Suppressor macrophage (primary cell): Measurements from ENCODE around the gene PPP1R3F.

Experiments
- DNase-seq, 4 experiments: peaks; one replicate each; pipeline ENCODE4 v3.0.0-alpha.2; 2020 to 2022
- total RNA-seq, 17 experiments: gene quantifications; one replicate each; lab custom pipeline; 2026; ENCODE audit warnings: mixed read lengths in 6 of 17, inconsistent platforms in 3 of 17; lab: John Stamatoyannopoulos, UW

The PPP1R3F gene, protein sequence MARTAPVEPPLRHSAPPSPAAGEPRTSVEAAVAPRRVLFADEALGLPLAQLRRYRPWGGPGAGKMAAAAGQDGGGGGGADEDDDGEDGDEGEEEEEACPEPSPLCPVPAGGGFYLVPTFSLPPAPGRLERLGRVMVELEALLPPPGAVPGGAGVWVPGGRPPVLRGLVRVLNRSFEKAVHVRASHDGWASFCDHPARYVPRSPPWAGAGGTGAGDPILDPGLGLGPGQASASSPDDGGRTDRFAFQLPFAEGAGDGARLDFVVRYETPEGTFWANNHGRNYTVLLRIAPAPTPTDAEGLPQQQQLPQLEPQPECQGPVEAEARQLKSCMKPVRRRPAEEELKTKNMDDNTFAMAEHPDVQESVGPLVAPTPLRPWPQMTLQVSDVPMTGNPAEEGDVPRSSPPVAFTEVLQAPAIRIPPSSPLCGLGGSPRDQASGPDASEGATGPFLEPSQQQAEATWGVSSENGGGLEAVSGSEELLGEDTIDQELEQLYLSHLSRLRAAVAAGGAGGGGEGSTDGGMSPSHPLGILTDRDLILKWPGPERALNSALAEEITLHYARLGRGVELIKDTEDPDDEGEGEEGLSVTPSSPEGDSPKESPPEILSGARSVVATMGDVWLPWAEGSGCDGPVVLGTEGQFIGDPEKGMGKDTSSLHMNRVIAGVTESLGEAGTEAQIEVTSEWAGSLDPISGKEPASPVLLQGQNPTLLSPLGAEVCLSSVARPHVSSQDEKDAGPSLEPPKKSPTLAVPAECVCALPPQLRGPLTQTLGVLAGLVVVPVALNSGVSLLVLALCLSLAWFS
- total RNA-seq, result 0.84 to 6.2 (median 1.9) reads per million in 17 experiments

DNA sequence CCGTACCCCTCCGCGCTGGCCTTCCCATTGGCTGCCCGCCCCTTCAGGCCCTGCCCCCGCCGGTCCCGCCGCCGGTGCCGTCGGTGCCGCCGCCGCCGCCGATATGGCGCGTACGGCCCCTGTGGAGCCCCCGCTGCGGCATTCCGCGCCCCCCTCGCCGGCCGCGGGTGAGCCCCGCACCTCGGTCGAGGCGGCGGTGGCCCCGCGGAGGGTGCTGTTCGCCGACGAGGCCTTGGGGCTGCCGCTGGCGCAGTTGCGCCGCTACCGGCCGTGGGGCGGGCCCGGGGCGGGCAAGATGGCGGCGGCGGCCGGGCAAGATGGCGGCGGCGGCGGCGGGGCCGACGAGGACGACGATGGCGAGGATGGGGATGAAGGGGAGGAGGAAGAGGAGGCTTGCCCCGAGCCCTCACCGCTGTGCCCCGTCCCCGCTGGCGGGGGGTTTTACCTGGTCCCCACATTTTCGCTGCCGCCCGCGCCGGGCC is at the start of gene PPP1R3F:
Gene PPP1R3F, plus strand, starts transcription at position 27 of the 482 bp plus-strand sequence. Its CDS starts 77 bp downstream, at position 104.
- peak in 1 of 4 experiments; percentile 96 for DNase-seq

DNA sequence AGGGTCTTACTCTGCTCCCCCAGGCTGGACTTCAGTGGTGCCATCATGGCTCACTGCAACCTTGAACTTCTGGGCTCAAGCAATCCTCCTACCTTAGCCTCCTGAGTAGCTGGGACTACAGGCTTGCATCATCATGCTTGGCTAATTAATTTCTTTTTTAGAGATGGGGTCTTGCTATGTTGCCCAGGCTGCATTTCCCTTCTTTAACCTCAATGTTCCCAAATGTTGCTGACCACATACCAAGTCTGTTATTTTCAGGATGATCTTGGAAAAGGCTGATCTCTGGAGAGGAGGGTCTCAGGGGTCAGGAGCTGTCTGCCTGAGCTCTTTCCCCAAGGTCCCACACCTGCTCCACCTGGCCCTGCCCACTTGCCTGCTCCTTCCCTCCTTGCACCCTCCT is 49.5 kb upstream of the PPP1R3F start:
- DNase-seq, result no peak

DNA sequence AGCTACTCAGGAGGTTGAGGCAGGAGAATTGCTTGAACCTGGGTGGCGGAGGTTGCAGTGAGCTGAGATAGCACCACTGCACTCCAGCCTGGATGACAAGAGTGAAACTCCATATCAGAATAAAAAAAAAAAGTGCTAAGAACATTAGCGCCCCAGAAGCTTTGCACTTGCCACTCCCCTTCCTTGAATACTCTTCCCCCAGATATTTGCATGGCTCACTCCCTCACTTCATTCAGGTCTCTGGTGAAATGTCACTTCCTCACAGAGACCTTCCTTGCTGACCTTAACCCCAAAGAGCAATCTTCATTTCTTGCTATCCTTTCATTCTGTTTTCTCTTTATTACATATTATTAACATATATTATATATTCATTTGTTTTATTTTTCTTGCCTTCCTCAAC is 47.7 kb upstream of the PPP1R3F start:
- DNase-seq, result no peak

DNA sequence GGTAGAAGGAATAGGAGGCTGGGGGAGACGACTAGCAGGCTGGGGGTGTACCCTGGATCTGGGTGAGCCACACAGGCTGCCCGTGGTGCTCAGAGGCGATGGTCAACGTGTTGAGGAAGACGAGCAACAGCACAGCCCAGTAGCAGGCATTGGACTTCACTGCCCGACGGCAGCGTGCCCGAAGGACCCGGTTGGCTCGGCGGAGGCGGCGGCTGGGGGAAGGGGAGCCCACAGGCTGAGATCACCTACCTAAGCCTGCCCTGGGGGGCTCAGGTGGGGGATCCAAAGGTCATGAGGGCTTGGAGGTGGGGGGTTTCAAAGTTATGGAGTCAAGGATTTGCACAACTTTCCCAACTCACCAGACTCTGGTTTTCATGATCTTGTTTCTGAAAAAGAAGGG is 43.7 kb upstream of the PPP1R3F start:
- DNase-seq, result no peak

DNA sequence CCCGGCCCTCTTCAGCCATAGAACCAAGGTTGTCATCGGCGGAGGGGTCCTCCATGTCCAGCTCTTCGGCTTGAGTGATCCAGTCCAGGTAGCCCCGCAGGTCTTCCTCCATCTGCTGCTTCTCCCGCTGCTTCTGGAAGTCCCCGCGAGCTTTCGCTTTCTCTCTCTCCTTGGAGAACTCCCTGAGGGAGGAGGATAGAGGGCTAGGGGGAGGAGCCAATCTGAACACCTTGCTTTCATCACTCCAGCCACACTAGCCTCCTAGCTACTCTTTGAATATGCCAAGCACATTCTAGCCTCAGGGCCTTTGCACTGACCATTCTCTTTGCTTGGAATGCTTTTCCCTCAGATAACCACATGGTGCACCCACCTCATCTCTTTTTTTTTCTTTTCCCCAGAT is 42.6 kb upstream of the PPP1R3F start:
- no peak for DNase-seq

DNA sequence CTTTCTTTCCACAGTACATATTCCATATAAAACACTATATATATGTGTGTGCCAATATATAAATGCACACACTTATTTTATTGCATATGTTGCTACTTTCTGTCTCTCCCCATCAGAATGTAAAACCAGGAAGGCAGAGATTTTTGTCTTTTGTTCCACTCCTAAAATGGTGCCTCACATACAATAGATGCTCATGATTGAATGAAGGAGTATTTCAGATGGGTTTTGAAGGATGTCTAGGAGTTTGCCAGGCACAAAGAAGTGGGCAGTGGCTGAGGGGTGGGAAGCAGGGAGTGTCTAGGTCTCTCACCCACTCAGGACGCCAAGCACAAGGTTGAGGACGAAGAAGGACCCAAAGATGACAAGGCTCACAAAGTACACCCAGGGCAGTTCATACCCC is 41.9 kb upstream of the PPP1R3F start:
- DNase-seq, result no peak

DNA sequence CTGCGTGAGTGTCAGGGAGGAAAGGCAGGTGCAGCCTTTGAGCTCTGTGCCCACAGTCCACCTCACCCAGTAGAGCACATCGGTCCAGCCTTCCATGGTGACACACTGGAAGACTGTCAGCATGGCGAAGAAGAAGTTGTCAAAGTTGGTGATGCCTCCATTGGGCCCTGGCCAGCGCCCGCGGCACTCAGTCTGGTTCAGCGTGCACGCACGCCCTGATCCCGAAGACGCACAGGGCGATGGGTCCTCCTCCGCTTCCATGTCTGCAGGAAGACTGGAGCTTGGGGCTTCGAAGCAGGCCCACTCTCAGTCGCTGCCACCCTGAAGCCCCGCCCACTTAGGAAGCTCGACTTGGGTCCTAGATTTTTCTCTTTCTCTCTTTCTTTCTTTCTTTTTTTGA is 41.4 kb upstream of the PPP1R3F start:
- no peak for DNase-seq

DNA sequence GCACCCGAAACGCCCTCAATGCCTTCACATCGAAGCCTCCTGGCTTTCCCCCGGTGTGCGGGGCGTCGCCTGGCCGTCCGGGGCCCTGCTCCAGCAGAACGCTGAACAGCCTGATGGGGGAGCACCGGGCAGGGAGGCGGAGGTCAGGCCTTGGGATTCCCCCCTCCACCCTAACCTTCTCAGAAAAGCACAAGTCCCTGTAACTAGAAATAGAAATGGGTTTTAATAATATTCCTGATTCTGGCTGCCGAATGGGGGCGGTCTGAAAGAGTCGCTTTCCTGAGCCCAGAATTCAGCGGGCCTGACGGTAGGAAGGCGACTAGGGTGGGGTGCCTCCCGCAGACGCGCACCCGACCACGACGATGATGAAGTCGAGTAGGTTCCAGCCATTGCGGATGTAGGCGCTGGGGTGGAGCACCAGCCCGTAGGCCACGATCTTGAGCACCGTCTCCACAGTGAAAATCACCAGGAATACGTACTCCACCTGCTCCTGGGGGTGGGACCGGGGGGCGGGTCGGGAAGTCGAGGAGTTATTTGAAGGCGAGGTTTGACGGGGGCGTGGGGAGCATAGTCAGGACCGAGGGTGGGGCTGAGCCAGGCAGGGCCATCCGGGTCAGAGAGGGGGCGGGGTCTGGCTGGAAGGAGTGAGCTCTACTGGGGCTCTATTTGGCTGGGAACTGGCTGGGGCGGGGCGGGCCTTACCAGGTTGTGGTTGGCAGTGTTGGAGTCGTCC is 38.9 kb upstream of the PPP1R3F start:
- DNase-seq, result peak; percentile 43 to 76 (median 52)

DNA sequence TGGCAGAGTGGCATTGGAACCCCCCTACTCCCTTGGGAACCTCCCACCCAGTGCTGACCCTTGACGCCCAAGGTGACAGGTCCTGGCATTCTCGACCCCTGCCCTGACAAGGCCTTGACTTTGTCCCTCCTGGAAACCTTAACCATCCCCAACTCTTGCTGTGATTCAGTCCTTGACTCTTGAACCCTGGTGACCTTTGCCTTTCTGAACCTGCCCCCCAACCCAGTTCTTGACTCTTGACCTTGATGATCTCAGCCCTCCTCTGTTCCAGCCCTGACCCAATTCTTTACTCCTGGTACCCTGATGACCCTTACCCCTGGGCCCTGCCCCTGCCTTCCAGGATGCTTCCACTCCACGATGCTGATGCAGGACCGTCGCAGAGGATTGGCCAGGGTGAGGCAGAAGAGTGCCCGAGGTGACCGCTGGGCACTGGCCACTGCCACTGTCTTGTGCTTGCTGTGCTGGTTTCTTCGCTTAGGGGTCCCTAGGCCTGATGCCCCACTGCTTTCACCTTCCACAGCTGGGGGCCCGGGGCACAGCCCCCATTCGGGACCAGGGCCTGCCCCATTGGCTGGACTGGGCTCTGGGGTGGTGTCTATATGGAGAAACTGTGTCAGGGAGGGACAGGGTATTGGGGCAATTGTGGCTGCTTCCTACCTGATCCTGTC is 38.1 kb upstream of the PPP1R3F start:
- no peak for DNase-seq

DNA sequence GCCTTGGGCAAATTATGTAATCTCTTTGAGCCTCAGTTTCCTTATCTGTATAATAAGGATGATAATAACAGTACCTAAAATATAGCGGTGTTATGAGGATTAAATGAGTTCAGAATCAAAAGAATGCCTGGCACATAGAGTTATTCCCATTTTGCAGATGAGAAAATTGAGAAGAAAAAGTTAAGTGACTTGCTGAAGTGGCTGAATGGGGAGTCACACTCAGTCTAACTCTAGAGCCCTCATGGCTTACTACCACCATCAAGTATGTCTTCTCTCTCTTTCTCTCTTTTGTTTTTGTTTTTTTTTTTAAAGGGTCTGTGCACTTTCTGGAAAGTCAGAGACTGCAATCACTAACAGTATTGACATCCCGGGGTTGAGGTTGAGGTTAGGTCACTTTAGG is 37.1 kb upstream of the PPP1R3F start:
- DNase-seq, result no peak

DNA sequence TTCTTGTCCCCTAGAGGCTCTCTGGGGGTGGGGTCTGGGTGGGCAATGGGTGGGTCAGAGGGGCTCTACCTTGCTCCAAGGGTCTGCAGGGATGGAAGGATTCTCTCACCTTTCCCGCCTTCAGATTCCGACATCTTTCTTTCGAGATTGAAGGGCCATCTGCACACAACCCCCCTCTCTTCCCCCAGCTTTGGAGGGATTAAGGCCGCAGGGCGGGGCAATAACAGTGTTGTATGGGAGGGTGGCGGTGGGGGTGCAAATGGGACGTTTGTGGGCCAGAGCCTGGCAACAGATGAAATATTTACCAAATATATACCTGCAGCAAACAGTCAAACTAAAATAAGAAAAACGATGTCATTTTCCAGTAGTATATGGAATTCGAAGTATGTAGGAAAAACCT is 36.4 kb upstream of the PPP1R3F start, which contains the start of gene CACNA1F:
Gene CACNA1F, minus strand, starts transcription at position 165 of the 400 bp plus-strand sequence. Its CDS starts 31 bp downstream, at position 134.
- no peak for DNase-seq

DNA sequence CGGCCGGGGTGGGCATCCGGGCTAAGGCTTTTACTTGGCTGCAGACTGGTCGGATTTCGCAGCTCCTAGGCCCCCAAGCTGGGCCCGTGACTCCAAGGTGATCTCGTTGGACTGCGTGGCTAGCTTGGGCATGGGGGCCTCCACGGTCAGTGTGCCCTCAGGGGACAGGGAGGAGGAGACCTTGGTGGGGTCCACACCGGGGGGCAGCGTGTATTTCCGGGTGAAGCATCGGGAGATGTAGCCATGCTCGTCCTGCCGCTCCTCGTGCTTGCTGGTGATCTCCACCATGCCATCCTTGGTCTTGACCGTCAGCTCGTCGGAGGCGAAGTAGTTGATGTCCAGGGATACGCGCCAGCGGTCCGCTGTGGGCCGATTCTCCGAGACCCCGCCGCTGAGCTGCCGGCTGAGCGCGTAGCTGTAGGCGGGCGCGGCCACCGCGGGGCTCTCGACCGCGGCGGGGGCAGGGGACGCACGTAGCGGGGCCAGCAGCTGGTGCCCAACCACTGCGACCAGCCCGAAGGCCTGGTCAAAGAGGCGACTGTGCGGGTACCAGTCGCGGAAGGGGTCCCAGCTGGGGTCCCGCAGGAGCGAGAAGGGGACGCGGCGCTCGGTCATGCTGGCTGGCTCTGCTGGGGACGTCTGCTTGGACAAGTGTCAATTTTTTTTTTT is 35.6 kb upstream of the PPP1R3F start:
- no peak for DNase-seq

DNA sequence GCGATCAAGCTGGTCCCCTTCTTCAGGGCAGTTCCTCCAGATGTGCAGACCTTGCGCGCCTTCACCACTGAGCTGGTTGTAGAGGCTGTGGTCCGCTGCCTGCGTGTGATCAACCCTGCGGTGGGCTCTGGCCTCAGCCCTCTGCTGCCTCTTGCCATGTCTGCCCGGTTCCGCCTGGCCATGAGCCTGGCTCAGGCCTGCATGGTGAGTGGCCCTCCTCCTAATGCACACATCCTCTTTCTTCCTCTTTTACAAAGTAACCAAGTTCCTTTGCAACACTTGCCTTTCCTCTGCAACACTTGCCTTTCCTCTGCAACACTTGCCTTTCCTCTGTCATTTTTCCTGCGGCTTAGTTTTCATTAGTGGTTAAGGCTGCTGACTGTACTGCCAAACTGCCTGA is 32.5 kb upstream of the PPP1R3F start:
- DNase-seq, result peak; percentile 67 to 84 (median 82)

DNA sequence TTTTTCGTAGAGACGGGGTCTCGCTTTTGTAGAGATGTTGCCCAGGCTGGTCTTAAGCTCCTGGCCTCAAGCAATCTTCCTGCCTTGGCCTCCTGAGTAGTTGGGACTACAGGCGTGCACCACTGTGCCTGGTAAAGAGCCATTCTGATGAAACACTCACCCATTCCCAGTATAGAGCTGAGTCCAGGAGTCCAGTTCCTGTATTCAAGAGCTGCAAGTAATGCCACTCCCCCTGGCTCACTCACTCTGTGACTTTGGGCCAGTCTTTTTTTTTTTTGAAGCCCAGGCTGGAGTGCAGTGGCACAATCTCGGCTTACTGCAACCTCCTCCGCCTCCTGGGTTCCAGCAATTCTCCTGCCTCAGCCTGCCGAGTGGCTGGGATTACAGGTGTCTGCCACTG is 30.9 kb upstream of the PPP1R3F start:
- peak; percentile 11 to 38 (median 33) for DNase-seq

DNA sequence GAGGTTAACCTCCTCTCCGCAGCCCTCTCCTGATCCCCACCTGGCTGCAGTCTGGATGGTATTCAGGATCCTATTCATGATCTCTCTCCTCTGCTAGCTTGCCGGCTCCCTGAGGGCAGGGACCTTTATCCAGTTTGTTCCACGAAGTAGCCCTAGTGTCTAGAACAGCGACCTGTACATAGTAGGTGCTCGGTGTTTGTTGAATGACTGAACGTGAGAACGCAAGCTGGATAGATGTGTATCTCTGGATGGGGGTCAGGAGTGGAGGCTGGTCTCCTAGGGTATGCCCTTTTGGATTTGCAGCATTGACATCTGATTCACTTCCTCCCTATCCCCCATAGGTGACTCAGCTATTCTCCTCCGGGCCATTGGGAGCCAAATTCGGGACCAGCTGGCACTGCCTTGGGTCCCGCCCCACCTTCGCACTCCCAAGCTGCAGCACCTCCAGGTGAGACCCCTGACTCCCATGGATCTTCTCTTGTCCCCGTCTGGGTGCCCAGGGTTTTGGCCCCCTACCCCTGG is 27.0 kb upstream of the PPP1R3F start:
- DNase-seq, result no peak

DNA sequence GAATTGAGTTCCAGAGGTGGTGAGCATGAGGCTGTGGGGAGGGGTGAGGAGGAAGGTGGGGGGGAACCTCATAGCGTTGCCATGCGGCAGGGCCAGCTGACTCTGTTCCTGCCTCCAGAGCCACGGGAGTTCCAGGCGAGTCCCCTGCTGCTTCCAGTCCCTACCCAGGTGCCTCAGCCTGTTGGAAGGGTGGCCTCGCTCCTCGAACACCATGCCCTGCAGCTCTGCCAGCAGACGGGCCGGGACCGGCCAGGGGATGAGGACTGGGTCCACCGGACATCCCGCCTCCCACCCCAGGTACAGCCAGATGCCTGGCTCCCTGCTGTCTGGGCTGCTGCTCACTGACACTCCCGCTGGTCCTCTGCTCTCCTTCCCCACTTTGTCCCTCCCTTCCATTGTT is 26.4 kb upstream of the PPP1R3F start:
- no peak for DNase-seq

DNA sequence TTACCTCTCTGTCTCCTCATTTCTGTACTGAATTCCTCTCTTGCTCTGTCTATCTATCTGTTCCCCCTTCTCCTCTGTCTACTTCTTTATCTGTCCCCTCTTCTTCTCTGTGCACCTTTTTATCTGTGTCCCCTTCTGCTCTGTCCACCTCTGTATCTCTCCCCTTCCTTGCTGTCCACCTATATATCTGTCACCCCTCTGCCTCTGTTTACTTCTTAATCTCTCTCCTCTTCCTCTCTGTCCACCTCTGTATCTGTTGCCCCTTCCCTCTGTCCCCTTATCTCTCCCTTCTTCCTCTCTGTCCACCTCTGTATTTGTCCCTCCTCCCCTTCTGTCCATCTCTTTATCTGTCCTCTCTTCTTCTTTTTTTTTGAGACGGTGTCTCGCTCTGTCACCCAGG is 25.4 kb upstream of the PPP1R3F start:
- DNase-seq, result no peak

DNA sequence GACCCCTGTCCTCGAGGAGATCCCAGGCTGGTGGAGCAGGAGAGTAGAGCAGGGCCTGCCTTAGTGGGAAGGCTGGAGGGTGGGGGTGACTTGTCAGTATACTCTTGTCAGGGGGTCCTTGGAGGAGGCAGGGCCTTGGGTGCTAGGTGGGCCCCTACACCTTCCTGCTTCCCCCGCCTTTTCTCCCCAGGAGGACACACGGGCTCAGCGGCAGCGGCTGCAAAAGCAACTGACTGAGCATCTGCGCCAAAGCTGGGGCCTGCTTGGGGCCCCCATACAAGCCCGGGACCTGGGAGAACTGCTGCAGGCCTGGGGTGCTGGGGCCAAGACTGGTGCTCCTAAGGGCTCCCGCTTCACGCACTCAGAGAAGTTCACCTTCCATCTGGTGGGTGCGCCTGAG is 23.1 kb upstream of the PPP1R3F start:
- no peak for DNase-seq

DNA sequence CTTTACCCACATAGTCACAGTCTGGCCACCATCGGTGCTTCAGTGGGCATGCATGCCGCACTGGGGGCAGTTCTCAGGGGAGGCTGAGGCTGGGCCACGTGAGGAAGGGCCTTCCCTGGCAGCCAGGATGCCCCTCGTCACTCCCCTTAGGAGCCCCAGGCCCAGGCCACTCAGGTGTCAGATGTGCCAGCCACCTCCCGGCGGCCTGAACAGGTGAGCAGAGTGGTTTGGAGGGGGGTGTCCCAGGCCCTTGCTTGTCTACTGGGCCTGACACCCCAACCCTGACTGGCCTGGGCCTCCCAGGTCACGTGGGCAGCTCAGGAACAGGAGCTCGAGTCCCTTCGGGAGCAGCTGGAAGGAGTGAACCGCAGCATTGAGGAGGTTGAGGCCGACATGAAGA is 22.2 kb upstream of the PPP1R3F start:
- no peak for DNase-seq

DNA sequence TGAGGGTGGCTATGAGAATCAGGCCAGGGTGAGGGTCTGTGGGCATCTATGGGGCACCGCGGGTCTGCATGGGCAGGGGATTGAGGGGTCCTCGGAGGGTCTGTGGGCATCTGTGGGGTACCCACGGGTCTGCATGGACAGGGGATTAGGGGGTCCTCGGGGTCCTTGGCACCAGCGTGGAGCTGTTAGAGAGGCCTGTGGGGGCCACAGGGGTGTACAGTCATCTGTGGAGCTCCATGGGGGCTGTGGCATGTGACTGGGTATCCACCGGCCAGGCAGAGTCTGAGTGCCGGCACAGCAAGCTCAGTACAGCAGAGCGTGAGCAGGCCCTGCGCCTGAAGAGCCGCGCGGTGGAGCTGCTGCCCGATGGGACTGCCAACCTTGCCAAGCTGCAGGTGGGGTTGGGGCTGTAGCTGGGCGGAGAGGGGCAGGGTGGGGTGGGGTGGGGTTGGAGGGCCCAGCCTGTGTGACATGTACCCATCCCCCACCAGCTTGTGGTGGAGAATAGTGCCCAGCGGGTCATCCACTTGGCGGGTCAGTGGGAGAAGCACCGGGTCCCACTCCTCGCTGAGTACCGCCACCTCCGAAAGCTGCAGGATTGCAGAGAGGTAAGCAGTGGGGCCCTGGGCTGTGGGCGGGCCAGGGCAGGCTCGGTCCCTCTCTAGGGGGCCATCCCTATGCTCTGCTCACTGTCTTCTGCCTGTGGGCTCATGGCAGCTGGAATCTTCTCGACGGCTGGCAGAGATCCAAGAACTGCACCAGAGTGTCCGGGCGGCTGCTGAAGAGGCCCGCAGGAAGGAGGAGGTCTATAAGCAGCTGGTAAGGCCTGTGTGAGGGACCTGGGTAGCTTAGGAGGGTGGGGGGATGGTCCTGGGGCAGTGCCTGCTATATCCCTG is 21.4 kb upstream of the PPP1R3F start:
- no peak for DNase-seq
